HG02885 (cell line): ENCODE measurements around the gene ATP5PF.
"Not testable (repeated sequence)": the region's sequence is repeated elsewhere in the genome, so short reads cannot be mapped to it uniquely, and the experiment has no call there.

Experiments
- ATAC-seq: cut with Tn5 transposase; IDR thresholded peaks from one replicate; pipeline ENCODE4 v1.9.1; 2021; ENCODE audit warnings: mild to moderate bottlenecking; ENCODE audit not compliant: unreplicated experiment, poor library complexity

Gene ATP5PF

DNA sequence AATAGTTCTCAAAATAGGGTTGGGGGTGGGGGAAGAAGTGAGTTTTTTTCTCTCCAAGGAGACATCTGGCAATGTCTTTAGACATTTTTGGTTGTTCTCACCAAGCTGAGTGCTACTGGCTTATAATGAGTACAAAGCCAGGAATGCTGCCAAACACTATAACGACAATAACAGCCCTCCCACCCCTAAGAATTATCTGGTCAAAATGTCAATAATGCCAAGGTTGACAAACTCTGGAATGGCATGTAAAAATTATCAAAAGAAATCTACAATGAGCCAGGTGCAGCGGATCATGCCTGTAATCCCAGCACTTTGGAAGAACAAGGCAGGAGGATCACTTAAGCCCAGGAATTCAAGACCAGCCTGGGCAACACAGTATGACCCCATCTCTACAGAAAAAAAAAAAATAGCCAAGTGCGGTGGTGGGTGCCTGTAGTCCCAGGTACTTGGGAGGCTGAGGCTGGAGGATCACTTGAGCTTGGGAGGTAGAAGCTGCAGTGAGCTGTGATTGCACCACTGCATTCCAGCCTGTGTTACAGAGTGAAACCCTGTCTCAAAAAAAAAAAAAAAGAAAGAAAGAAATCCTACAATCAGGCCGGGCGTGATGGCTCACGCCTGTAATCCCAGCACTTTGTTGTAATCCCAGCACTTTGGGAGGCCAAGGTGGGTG is 2.5 kb downstream of the ATP5PF start:
- no peak for ATAC-seq

DNA sequence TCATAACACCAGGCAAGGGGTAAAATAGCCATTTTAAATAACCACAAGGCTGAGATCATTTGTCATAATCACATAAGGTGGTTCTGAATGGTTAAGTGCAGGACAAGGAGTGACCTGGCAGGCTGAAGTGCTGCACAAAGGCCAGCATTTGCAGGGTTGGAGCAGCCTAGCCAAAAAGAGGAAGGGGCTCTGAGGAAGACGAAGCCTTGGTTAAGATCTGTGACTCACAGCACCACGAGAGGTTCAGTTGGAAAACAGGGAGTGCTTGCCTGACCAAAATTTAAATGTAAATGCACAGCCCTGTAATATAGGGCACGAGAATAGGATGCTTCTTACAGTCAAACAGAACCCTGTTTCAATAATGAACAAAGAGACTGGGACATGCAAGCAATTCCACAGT is 12.1 kb downstream of the ATP5PF start:
- no peak for ATAC-seq

GRCh38 chr21:25721987-25722386 is 12.7 kb downstream of the ATP5PF start:
- ATAC-seq: no peak

GRCh38 chr21:25717491-25718147 is 17.1 kb downstream of the ATP5PF start:
- no peak for ATAC-seq

- not testable (repeated sequence) for ATAC-seq
Observed at GRCh38 chr21:25714066-25714465, 20.6 kb downstream of the ATP5PF start.

DNA sequence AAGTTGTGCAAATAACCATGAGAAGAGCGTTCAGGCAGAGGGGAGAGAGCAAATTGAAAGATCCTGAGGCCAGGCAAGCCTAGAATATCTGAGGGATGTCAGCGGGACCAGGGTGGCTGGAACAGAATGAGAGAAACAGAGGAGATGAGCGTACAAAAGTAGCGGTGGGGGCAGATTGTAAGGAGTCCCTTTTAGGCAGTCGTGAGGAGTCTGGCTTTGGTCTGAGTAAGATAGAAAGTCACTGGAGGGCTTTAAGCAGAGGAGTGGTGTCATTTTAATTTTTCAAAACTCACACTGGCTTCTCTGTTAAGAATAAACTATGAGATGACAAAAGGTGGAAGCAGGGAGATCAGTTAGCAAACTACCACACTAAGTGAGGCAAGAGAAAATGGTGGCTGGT is 24.2 kb downstream of the ATP5PF start:
- ATAC-seq: no peak

DNA sequence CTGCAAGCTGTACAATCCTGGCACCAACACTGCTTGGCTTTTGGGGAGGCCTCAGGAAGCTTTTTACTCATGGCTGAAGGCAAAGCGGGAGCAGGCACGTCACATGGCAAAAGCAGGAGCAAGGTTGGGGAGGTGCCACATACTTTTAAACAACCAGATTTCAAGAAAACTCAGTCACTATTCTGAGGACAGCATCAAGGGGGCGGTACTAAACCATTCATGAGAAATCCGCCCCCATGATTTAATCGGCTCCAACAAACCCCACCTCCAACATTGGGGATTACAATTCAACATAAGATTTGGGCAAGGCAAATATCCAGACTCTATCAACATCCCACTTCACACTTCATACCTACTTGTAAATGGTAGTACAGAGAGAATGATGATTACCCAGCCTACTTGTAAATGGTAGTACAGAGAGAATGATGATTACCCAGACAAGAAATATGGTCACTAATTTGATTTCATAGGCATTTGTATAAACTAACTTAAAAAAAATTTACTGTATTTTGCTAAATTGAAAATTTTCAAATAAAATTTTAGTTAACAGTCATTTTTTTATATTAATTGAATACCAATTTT is 24.9 kb downstream of the ATP5PF start:
- ATAC-seq: no peak

DNA sequence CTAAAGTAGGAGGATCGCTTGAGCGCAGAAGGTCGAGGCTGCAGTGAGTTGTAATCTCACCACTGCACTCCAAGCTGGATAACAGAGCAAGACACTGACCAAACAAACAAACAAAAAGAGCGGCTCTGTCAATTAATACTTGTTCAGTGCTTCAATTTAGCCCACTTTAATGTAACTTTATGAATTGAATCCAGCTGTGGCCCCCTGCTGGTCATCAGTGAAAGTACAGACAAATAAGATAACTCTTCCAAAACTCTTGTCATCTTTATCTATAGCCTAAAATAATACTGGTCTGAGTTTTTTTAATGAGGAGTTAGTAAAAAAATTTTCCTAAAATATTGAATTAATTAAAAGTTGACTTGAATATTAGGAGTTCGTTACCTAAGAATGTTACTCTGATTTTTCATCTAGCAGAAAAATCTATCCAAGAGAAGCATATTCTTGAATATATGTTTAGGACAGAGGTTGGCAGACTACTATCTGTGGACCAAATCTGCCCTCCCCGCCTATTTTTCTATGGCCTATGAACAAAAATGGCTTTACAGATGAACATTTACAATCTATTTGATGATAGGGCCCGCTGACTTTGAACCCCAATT is 26.1 kb downstream of the ATP5PF start:
- peak; percentile 62 for ATAC-seq

DNA sequence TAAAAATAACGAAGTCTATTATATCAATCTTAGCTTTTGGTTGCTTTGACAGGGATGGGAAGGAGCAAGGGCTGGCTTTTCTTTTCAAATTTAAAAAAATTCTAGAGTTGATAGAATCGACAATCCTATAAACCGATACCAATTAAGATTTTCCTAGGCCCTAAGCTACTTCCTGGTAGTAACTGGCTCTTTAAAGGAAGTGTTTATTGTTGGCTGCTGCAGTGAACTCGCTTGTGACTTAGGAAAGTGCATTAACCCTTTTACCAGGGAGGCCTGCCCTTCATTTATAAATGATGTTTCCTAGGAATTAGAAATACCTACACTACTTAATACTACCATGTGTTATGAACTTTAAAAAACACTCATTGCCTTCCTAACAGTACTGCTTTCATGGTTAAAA is 33.2 kb downstream of the ATP5PF start:
- ATAC-seq: no peak

GRCh38 chr21:25700741-25701140 is 34.0 kb downstream of the ATP5PF start:
- no peak for ATAC-seq

DNA sequence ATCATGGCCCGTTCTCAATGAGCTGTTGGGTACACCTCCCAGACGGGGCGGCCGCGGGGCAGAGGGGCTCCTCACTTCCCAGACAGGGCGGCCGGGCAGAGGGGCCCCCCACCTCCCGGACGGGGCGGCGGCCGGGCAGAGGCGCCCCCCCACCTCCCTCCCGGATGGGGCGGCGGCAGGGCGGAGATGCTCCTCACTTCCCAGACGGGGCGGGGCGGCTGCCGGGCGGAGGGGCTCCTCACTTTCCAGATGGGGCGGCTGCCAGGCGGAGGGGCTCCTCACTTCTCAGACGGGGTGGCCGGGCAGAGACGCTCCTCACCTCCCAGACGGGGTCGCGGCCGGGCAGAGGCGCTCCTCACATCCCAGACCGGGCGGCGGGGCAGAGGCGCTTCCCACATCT is 39.2 kb downstream of the ATP5PF start:
- ATAC-seq: not testable (repeated sequence)

- no peak for ATAC-seq
Observed at GRCh38 chr21:25691976-25692375, 42.7 kb downstream of the ATP5PF start.

- no peak for ATAC-seq
Observed at GRCh38 chr21:25689226-25689625, 45.5 kb downstream of the ATP5PF start.

DNA sequence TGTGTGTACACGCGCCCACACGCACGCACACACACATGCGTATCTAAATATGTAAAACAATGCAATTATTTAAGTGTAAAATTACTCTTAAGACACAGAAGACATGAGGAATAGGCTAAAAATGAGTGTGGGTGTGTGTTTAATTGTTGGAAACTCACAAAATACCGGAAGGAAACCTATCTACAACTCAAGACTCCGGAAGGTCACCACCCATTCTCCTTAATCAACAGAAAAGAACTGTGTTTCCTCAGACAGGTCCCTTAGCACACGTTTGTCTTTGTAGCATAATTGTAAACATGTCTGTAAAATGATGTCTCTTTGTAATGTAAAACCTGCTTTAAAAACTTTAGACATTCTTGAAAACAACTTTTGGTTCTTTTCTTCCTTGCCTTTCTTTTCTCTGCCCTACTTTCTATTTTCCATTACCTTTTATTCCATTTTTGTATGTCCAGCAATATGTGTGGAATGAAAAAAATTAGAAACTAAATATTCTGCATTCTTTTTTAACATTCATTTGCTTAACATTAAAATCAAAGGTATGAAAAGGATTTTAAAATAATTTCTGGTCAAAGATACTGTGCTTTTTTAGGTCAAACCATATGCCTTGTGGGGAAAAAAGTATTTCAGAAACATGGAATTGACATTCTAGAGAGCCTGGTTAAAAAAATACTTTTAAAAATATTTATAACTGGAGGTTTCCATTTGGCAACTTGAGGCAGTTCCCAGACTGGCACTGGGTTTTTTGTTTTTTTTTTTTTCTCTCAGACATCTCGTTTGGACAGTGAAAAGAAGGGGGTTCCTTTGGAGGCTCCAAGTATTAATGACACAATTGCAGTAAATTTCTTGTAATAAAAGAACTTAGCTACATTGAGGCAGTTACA is 46.2 kb downstream of the ATP5PF start:
- no peak for ATAC-seq

- no peak for ATAC-seq
Observed at GRCh38 chr21:25687787-25688186, 46.9 kb downstream of the ATP5PF start.

DNA sequence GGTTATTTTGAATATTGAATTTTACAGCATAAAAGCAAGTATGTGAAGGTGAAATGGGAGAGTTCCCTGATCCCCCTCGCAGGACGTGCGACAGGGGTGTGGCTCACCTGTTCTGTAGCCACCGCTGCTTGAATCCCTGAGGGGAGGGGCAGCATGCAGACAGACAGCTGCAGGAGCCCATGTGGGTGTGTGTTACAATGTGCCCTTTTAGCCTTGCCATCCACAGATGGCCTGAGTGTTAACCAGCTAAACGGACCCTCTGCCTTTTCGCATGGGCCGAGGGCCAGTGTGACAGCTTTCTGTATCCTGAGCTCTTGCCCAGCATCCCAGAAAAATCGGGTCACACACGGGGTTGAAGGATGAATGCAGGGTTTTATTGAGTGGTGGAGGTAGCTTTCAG is 52.3 kb downstream of the ATP5PF start:
- no peak for ATAC-seq

DNA sequence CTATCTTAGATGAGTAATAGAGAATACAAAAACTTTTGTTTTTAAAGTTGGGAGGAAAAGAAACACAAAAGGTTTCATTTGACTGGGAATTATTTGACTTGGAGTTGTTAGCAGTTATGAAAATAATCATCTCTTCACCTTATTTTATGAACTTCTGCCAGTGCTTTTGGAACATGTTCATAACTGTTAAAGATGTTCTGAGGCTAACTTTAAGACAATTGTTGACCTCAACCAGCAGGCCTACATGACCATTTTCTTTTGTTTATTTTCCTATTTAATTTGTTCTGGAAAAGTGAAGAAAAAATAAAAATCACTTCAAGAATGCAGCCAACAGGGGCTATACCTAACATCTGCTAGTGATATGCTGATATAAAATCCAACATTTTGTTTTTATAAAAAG is 58.3 kb downstream of the ATP5PF start:
- ATAC-seq: no peak
